Activated B cell treated with CpG ODN at 0.5 μM for 24 hours (primary cell): ENCODE measurements around the gene GRM8. TPM values are rescaled to one million over a fixed set of nuclear protein-coding genes. Genes with fewer than 3 reads are reported as not detected.

ENCODE experiments used
- ATAC-seq: fragments of 200-7000 bp; cut with Tn5 transposase; one replicate; pipeline ENCODE4 v1.10.0; 2021; ENCODE audit warnings: low read depth, mild to moderate bottlenecking, moderate library complexity
- CTCF ChIA-PET: fragments of 350-600 bp; sonication (Branson Sonifier 250); formaldehyde crosslinking; loops from one replicate; lab custom pipeline; 2021; ENCODE audit warnings: antibody characterized with exemption; lab: Charles Lee
- POLR2A ChIA-PET: fragments of 350-600 bp; sonication (Branson Sonifier 250); formaldehyde crosslinking; loops from one replicate; lab custom pipeline; 2021; ENCODE audit warnings: antibody characterized with exemption; lab: Charles Lee
- DNase-seq: peaks from one replicate; pipeline ENCODE4 v3.0.0; 2022
- H3K27ac Mint-ChIP-seq: one replicate; pipeline ENCODE4 v1.8.0; 2020; ENCODE audit warnings: mixed read lengths
- H3K27me3 Mint-ChIP-seq: one replicate; pipeline ENCODE4 v1.8.0; 2021; ENCODE audit warnings: mixed read lengths
- H3K36me3 Mint-ChIP-seq: one replicate; pipeline ENCODE4 v1.8.0; 2021; ENCODE audit warnings: low read depth, mixed read lengths
- H3K4me1 Mint-ChIP-seq: one replicate; pipeline ENCODE4 v1.8.0; 2021; ENCODE audit warnings: mixed read lengths
- H3K4me3 Mint-ChIP-seq: one replicate; pipeline ENCODE4 v1.8.0; 2020; ENCODE audit warnings: mild to moderate bottlenecking, mixed read lengths
- H3K9me3 Mint-ChIP-seq: one replicate; pipeline ENCODE4 v1.8.0; 2020; ENCODE audit warnings: mixed read lengths
- CTCF ChIP-seq: fragments of 200-600 bp; IDR thresholded peaks from one replicate; pipeline ENCODE4 v1.8.0; 2022; ENCODE audit warnings: antibody characterized with exemption, mild to moderate bottlenecking
- intact Hi-C: fragments of 100-400 bp; cut with micrococcal nuclease; formaldehyde crosslinking; loops from one replicate; pipeline ENCODE4 v1.15.1; 2024
- total RNA-seq: library from RNA; stranded (reverse); gene quantifications from 2 replicates; pipeline ENCODE4 v1.2.3, GENCODE V29; 2022

GRM8 gene
- total RNA-seq, 1 donor from 2014 or later, result not detected

- Mint-ChIP-seq H3K9me3 (peaks cover 1% of the 10 kb centered on the region), H3K4me3 (peak overlapping the region; percentile 88), H3K4me1 (peaks cover 25% of the 10 kb centered on the region), H3K36me3 (no peaks in the 10 kb centered on the region), H3K27ac (no peak overlapping the region), H3K27me3 (peaks cover 67% of the 10 kb centered on the region)
- ATAC-seq (no peak), DNase-seq (no peak)
- POLR2A ChIA-PET, result no interaction called here
- CTCF ChIA-PET, result interaction anchor here (0.7 to 1.4 kb wide), 6 partner anchors 10 to 955 kb away, joined by 3 to 5 read pairs (median 4); no protein-coding TSS in a partner anchor
- no peak for TF ChIP-seq CTCF
- intact Hi-C loops, result loop anchor here (1.0 to 5.0 kb wide), 5 partner anchors 93 to 451 kb away; partner anchors contain the start of genes SND1 and ZNF800
These were observed 1.5 kb upstream of the GRM8 start for GRCh38 chr7:127254163-127254684.

- POLR2A ChIA-PET, result no interaction called here
- peak; percentile 88 for ATAC-seq
These were observed 781 bp upstream of the GRM8 start for GRCh38 chr7:127253281-127254162.

GRCh38 chr7:127252377-127252713 lies 396 bp downstream of the GRM8 start:
- peaks cover 62% of the 10 kb centered on the region for H3K27me3 Mint-ChIP-seq
- intact Hi-C loops, result loop anchor here (5.0 kb wide), 4 partner anchors 95 to 400 kb away; partner anchors contain the start of genes SND1 and ZNF800
- no peak for TF ChIP-seq CTCF
- H3K9me3 Mint-ChIP-seq, result no peaks in the 10 kb centered on the region
- H3K36me3 Mint-ChIP-seq, result no peaks in the 10 kb centered on the region
- H3K4me1 Mint-ChIP-seq, result peaks cover 25% of the 10 kb centered on the region
- H3K4me3 Mint-ChIP-seq, result peak overlapping the region; percentile 88
- ChIA-PET POLR2A (interaction anchor here (0.6 kb wide), 1 partner anchor 137 kb away, joined by 3 read pairs; no protein-coding TSS in a partner anchor), CTCF (no interaction called here)
- H3K27ac Mint-ChIP-seq, result no peak overlapping the region
- no peak for DNase-seq
- ATAC-seq, result no peak

More at GRCh38 chr7:127253281-127254162, 781 bp upstream of the GRM8 start:
- Mint-ChIP-seq H3K4me1 (peaks cover 25% of the 10 kb centered on the region), H3K27ac (no peak overlapping the region), H3K27me3 (peaks cover 67% of the 10 kb centered on the region), H3K36me3 (no peaks in the 10 kb centered on the region), H3K4me3 (peak overlapping the region; percentile 88), H3K9me3 (no peaks in the 10 kb centered on the region)
- CTCF ChIA-PET, result interaction anchor here (0.7 to 1.4 kb wide), 6 partner anchors 10 to 956 kb away, joined by 3 to 5 read pairs (median 4); no protein-coding TSS in a partner anchor
- TF ChIP-seq CTCF, result peak; percentile 54
- DNase-seq, result peak; percentile 58
- intact Hi-C loops, result loop anchor here (1.0 to 5.0 kb wide), 5 partner anchors 94 to 450 kb away; partner anchors contain the start of genes SND1 and ZNF800

GRCh38 chr7:127251465-127252376 lies 1.0 kb downstream of the GRM8 start:
- ATAC-seq (no peak), DNase-seq (peak; percentile 22)
- ChIA-PET CTCF (interaction anchor here (1.3 kb wide), 1 partner anchor 196 kb away, joined by 5 read pairs; no protein-coding TSS in a partner anchor), POLR2A (interaction anchor here (0.6 kb wide), 1 partner anchor 138 kb away, joined by 3 read pairs; no protein-coding TSS in a partner anchor)
- no peaks in the 10 kb centered on the region for H3K36me3 Mint-ChIP-seq
- H3K27me3 Mint-ChIP-seq, result peaks cover 59% of the 10 kb centered on the region
- no peak for TF ChIP-seq CTCF
- H3K9me3 Mint-ChIP-seq, result no peaks in the 10 kb centered on the region
- peak overlapping the region; percentile 88 for H3K4me3 Mint-ChIP-seq
- H3K4me1 Mint-ChIP-seq, result peaks cover 25% of the 10 kb centered on the region
- intact Hi-C loops, result loop anchor here (5.0 kb wide), 4 partner anchors 96 to 401 kb away; partner anchors contain the start of genes SND1 and ZNF800
- no peak overlapping the region for H3K27ac Mint-ChIP-seq
